ENCODE measurements around the gene EPYC. TPM values are rescaled to one million over a fixed set of nuclear protein-coding genes. Genes with fewer than 3 reads are reported as not detected.

EPYC gene
- total and polyA plus RNA-seq, 2 of the 4 experiments (the other 2 are of a cell fraction), result not detected

DNA sequence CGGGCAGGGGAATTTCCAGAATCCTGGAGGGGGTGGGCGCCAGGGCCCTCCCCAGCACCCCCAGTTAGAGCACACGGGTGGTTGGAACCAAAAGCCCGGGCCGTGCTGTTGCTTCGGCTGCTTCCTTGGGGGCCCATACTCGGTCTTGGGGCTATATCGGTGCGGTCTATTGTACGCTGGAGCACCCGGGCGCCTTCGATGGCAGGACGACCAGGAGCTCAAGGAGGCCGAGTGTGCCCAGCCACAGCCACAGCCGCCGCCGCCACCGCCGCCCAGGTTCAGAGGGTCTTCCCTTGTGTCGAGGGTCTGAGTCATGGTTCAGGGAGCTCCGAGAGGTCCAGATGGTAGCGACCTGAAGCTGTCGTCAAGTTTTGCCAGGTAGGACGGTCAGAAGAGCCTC lies 50.3 kb downstream of the EPYC start:
- no peak for DNase-seq
- intact Hi-C loops (cut with micrococcal nuclease), result no loop called here

More for the DNA sequence above, 50.3 kb downstream of the EPYC start:
- Histone ChIP-seq H3K4me1 (ENCODE audit: control insufficient read depth, insufficient read depth, low read length) (no peaks in the 10 kb centered on the region), H3K23ac (ENCODE audit: low read depth, low read length) (no peak overlapping the region), H2BK120ac (ENCODE audit: low read depth, low read length) (no peak overlapping the region), H3K27me3 (ENCODE audit: control insufficient read depth, insufficient read depth, low read length) (no peaks in the 10 kb centered on the region), H3K56ac (ENCODE audit: extremely low read depth, insufficient read depth, low read length) (no peak overlapping the region), H2BK20ac (ENCODE audit: low read depth, low read length) (no peak overlapping the region), H4K20me1 (ENCODE audit: insufficient read depth, low read length) (no peaks in the 10 kb centered on the region), H3K14ac (replicated peaks; ENCODE audit: low read depth, low read length) (no peak overlapping the region), H4K91ac (ENCODE audit: insufficient read depth, low read depth, low read length) (no peak overlapping the region), H2AK5ac (ENCODE audit: low read depth, low read length) (no peak overlapping the region), H3K36me3 (ENCODE audit: control insufficient read depth, insufficient read depth, low read length) (no peaks in the 10 kb centered on the region), H3K9me3 (ENCODE audit: control insufficient read depth, insufficient read depth, low read length) (no peaks in the 10 kb centered on the region), H4K8ac (ENCODE audit: low read depth in 2 of 2, low read length in 2 of 2) (no peak overlapping the region), H3K18ac (ENCODE audit: low read depth, low read length) (no peak overlapping the region), H3K79me1 (ENCODE audit: low read depth in 1 of 2, low read length in 2 of 2) (no peaks in the 10 kb centered on the region), H3K9ac (ENCODE audit: low read depth, low read length) (no peak overlapping the region), H3K4me2 (ENCODE audit: low read depth, low read length) (no peak overlapping the region), H2AFZ (replicated peaks; ENCODE audit: low read length, poor library complexity) (no peak overlapping the region), H4K5ac (ENCODE audit: low read depth, low read length) (no peak overlapping the region), H3K9me1 (ENCODE audit: insufficient read depth, low read length) (no peaks in the 10 kb centered on the region), H3K27ac (ENCODE audit: insufficient read depth, low read length) (no peak overlapping the region), H3K4me3 (ENCODE audit: insufficient read depth, low read depth, low read length) (no peak overlapping the region), H2BK5ac (ENCODE audit: low read depth, low read length, poor library complexity, severe bottlenecking) (no peak overlapping the region), H3K4ac (ENCODE audit: low read depth, low read length) (no peak overlapping the region), H2BK15ac (ENCODE audit: low read depth, low read length) (no peak overlapping the region), H2AK9ac (replicated peaks; ENCODE audit: low read depth, low read length, poor library complexity) (no peak overlapping the region)
- ATAC-seq (ENCODE audit: low read depth), result no peak
- in situ Hi-C loops (cut with MboI; ENCODE audit: low sequenced_read_pairs), result loop anchor here (25.0 kb wide), 1 partner anchor 1683 kb away; no protein-coding TSS in a partner anchor
- dilution Hi-C loops (cut with HindIII; ENCODE audit: low sequenced_read_pairs, unreplicated experiment), result no loop called here
- ChIA-PET CTCF (no interaction called here), POLR2A (ENCODE audit: unreplicated experiment) (no interaction called here)
- no TSS peak for BruUV-seq (replicated peaks)
- TF ChIP-seq, protein P1, sequence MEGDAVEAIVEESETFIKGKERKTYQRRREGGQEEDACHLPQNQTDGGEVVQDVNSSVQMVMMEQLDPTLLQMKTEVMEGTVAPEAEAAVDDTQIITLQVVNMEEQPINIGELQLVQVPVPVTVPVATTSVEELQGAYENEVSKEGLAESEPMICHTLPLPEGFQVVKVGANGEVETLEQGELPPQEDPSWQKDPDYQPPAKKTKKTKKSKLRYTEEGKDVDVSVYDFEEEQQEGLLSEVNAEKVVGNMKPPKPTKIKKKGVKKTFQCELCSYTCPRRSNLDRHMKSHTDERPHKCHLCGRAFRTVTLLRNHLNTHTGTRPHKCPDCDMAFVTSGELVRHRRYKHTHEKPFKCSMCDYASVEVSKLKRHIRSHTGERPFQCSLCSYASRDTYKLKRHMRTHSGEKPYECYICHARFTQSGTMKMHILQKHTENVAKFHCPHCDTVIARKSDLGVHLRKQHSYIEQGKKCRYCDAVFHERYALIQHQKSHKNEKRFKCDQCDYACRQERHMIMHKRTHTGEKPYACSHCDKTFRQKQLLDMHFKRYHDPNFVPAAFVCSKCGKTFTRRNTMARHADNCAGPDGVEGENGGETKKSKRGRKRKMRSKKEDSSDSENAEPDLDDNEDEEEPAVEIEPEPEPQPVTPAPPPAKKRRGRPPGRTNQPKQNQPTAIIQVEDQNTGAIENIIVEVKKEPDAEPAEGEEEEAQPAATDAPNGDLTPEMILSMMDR (conservative IDR thresholded peaks at IDR 0.05; ENCODE audit: low read depth, low read length), result no peak
- TF ChIP-seq SMC3 (IDR thresholded peaks at IDR 0.05; ENCODE audit: low read depth, low read length) (no peak), MXI1 (IDR thresholded peaks at IDR 0.05; ENCODE audit: borderline replicate concordance, low read depth, low read length) (no peak), MAZ (IDR thresholded peaks at IDR 0.05; ENCODE audit: borderline replicate concordance, low read depth, low read length) (no peak), CEBPB (IDR thresholded peaks at IDR 0.05; ENCODE audit: low read depth, low read length) (no peak), RCOR1 (IDR thresholded peaks at IDR 0.05; ENCODE audit: insufficient replicate concordance, low read length) (no peak), MAFK (IDR thresholded peaks at IDR 0.05; ENCODE audit: low read depth, low read length) (no peak)
- WGBS, 2 experiments (ENCODE audit: extremely low coverage in 2 of 2, insufficient read length in 1 of 2), result 100% methylated on average over 9 of the region's 25 CpGs; no CpG with 5 or more reads in 1 of the 2 experiments

All from IMR-90 (cell line).